ENCODE results near the gene FARS2. TPM values are rescaled to one million over a fixed set of nuclear protein-coding genes. Genes with fewer than 3 reads are reported as not detected.

FARS2 gene
- polyA plus RNA-seq, 3 donors, result 9.0 to 18.4 (median 16.1) TPM

DNA sequence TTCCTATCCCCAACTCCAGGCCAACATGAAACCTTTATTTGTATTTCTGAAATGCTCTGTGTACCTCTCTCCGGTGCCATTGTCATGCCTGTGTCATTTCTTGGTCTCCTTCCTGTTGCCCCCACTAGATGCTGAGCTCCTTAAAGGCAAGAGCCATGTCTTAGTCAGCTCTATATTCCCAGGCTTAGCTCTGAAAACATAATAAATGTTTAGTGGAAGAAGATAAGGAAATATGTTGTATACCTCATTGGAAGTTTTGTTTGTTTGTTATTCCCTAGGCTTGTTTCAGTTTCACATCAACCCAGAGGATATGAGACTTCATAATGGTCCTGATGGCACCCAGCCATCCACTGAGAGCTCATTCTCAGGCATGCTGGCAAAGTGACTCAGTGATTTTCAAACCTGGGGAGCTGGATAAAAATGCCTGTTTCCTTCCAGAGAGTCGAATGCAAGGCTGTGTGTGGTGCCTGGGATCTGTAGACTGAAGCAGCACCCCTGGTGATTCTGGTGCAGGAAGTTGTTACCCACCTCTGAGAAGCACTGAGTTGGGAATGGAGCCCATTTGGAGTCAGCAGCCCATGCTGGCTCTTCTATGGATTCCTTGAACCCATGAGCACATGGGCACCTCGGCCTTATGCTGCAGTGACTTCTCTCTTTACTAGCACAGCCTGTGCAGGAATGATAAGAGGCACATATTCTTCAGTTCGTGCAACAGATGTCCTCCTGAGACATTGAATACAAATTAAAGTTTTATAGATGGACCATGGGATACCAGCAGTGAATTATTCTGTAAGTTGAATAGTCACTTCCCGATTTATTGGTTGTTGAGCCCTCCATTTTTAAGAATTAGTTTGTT lies 205.2 kb downstream of the FARS2 start:
- no peak overlapping the region for H3K27ac ChIP-seq (ENCODE audit: low read depth, low read length)
- 84 to 86% (median 85%) methylated on average over 5 of the region's 5 CpGs for WGBS, 3 donors

- no peak overlapping the region for H3K27ac ChIP-seq (ENCODE audit: low read depth, low read length)
- WGBS, 3 donors, result 86 to 92% (median 87%) methylated on average over 4 of the region's 4 CpGs
Measured at GRCh38 chr6:5468586-5468985, 207.3 kb downstream of the FARS2 start.

DNA sequence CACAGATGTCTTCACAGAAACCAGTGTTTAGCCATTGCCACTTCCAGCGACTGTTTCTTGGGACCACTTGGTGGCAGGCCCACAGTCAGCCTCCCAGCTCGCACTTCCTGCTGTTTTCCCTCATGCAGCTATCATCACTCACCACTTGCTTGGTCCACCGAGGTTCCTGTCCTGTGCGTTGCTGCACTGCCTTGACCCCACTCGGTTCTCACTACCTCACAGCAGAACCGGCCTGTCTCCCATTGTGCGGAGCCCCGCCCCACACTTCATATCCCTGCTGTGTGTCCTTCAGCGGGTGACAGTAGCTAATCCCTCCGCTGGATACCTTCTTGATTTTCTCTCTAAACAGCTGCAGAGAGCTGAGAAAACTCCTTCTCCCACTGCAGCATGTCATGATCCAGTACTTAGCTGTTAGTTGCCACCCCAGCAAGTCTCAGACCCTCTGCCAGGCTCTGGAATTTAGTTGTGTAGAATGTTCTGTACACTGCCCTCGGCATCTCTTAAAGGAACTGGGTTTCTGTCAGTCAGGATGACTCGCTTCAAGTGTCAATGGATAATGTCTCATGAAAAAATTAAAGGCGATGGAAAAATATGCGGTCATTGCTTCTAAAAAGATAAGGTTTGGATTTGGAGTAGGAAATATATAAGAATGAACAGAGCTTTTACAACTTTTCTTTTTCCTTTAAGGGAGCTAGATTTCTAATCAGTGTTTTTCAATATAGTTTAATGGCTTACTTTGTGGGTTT lies 208.0 kb downstream of the FARS2 start:
- no peak overlapping the region for H3K27ac ChIP-seq (ENCODE audit: low read depth, low read length)
- WGBS, 3 donors, result 89 to 91% (median 91%) methylated on average over 14 of the region's 14 CpGs

DNA sequence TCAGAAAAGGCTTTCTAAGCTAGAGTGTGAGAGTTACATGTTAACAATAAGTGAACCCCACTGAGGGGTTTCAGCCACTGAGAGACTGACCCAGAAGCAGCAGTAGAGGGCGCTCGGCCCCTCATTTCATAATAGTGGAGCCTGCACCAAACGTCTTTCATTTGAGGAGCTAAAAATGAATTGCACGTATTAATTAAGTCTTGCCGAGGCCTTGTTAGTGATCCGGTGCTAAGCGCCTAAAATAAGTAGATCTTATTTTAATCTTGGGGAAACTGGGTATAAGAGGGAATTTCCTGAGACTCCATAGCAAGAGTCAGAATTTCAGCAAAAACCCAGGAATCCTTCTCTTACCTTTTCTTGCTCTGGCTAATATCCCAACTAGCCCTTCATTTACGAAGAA lies 209.7 kb downstream of the FARS2 start:
- 13 to 24% (median 14%) methylated on average over 8 of the region's 8 CpGs for WGBS, 3 donors
- no peak overlapping the region for H3K27ac ChIP-seq (ENCODE audit: low read depth, low read length)

GRCh38 chr6:5471637-5472398 lies 210.5 kb downstream of the FARS2 start:
- H3K27ac ChIP-seq (ENCODE audit: low read depth, low read length), result no peak overlapping the region
- 80 to 85% (median 81%) methylated on average over 12 of the region's 12 CpGs for WGBS, 3 donors

DNA sequence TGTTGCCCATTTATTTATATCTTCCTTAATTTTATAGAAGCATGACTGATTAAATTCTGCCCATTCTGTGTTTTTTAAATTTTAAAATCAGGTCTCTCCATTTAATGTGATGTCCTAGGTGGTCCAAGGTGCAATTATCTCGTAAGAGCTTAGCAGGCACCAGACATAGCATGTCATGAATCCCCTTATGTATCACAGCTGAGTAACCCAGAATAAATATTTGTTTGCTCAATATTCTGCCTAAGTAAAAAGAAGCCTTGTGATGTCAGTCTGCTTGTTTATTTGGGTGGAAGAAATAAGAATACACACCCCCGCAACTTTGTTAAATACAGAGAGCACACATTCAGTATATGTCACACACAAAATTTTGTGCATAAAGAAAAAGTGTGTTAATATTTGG lies 211.3 kb downstream of the FARS2 start:
- WGBS, 3 donors, result 96 to 98% (median 97%) methylated on average over 2 of the region's 2 CpGs
- H3K27ac ChIP-seq (ENCODE audit: low read depth, low read length), result no peak overlapping the region

DNA sequence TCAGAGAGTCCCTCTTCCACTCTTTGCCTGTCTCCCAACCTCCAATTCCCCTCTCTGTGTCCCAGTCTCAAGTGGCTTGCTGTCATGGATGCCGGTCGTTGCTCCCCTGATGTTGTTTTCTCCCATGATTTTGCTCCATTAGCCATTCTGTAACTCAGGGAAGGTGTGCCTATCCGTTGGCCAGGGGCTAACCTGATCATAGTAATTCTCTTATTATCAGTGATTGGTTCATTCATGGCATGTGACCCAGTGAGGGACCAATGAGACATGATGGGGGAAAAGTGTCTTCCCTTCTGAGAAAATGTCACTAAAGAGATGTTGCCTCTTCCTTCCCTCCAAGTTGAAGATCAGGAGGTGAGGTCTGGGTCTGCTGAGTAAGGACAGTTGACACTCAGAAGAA lies 214.5 kb downstream of the FARS2 start:
- 92 to 95% (median 93%) methylated on average over 3 of the region's 3 CpGs for WGBS, 3 donors
- H3K27ac ChIP-seq (ENCODE audit: low read depth, low read length), result no peak overlapping the region

- 92 to 97% (median 94%) methylated on average over 6 of the region's 6 CpGs for WGBS, 3 donors
- no peak overlapping the region for H3K27ac ChIP-seq (ENCODE audit: low read depth, low read length)
Measured at GRCh38 chr6:5478380-5478779, 217.1 kb downstream of the FARS2 start.

DNA sequence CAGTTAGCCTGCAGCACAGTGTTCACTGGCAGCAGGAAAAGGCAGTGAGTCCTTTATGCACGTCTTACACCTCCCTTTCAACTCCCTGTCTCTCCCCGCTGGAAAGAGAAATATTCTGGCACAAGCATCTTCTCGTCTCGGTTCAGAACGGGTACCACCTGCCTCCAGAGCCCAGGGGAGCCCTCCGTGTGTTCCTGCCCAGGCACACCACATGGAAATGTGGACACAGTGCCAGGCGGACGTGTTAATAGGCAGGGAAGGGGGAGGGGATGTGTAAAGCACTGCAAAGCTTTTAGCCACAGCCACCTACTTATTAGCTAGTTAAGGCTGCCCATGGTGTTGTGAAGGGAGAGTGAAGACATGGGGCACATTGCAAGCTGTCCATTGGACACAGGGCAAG lies 219.7 kb downstream of the FARS2 start:
- WGBS, 3 donors, result 50 to 63% (median 56%) methylated on average over 8 of the region's 8 CpGs
- H3K27ac ChIP-seq (ENCODE audit: low read depth, low read length), result no peak overlapping the region

DNA sequence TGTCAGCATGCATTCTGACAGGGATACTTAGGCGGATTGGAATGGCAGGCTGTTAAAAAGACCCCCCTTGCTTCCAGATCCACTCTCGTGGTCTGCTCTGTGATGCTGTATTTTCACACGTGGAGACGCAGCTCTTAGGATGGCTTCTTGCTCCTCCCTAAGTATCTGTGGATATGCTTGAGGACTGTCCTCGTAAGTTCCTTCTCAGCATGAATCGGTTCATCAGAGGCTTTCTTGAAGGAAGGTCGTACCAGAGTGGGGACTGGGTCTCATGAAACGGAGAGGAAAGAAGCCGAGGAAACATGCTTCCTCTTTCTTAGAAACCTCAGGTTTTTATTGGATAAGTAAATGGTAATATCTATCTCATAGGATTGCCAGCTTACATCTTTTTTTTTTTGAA lies 220.4 kb downstream of the FARS2 start:
- no peak overlapping the region for H3K27ac ChIP-seq (ENCODE audit: low read depth, low read length)
- WGBS, 3 donors, result 75 to 88% (median 75%) methylated on average over 9 of the region's 9 CpGs

GRCh38 chr6:5482619-5483018 lies 221.3 kb downstream of the FARS2 start:
- H3K27ac ChIP-seq (ENCODE audit: low read depth, low read length), result no peak overlapping the region
- 84 to 93% (median 89%) methylated on average over 3 of the region's 3 CpGs for WGBS, 3 donors

GRCh38 chr6:5484692-5485091 lies 223.4 kb downstream of the FARS2 start:
- 93 to 98% (median 97%) methylated on average over 3 of the region's 3 CpGs for WGBS, 3 donors
- H3K27ac ChIP-seq (ENCODE audit: low read depth, low read length), result no peak overlapping the region

DNA sequence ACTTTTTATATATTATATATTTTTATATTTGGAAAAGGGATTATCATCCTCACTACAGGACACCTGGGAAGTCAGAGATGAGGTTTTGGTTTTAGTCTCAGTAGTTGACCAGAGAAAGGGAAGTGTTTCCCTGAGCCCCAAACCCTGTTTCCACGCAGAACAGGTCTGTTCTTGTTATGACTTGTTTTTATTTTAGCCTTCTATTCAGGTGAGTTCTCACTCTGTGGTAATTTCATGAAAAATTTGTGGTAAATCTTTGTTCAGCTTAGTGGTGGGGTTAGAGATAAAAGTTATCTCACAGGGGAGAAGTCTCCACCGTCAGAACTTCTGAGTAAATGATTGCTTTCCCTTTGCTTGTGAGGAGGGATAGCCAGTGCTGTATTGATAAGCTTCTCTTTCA lies 224.9 kb downstream of the FARS2 start:
- no peak overlapping the region for H3K27ac ChIP-seq (ENCODE audit: low read depth, low read length)
- 75 to 89% (median 84%) methylated on average over 2 of the region's 2 CpGs for WGBS, 3 donors

GRCh38 chr6:5490501-5491069 lies 229.3 kb downstream of the FARS2 start:
- WGBS, 3 donors, result 90 to 97% (median 96%) methylated on average over 1 of the region's 1 CpG
- no peak overlapping the region for H3K27ac ChIP-seq (ENCODE audit: low read depth, low read length)

DNA sequence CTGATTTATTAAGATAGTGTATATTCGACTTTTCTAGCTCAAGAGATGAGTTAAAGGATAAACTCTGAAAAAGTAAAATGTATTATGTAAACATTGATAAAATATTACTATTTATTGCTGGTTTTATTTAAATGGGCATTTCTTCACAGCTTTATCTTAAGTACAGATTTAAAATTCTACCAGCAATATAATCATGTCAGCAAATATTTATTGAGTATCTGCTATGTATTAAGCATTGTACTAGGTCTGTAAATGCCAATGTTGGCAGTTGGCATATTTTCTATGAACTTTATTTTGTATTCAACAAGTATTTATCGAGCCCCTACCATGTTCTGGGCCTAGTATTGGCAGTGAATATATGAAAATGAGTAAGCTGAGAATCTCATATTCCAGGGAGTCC lies 231.0 kb downstream of the FARS2 start:
- H3K27ac ChIP-seq (ENCODE audit: low read depth, low read length), result no peak overlapping the region
- 70 to 93% (median 89%) methylated on average over 2 of the region's 2 CpGs for WGBS, 3 donors

- WGBS, 3 donors, result 75 to 97% (median 89%) methylated on average over 2 of the region's 2 CpGs
- H3K27ac ChIP-seq (ENCODE audit: low read depth, low read length), result no peak overlapping the region
Measured at GRCh38 chr6:5493806-5494205, 232.5 kb downstream of the FARS2 start.

- no peak overlapping the region for H3K27ac ChIP-seq (ENCODE audit: low read depth, low read length)
- 76 to 88% (median 82%) methylated on average over 10 of the region's 10 CpGs for WGBS, 3 donors
Measured at GRCh38 chr6:5497896-5498578, 236.7 kb downstream of the FARS2 start.

GRCh38 chr6:5498579-5498899 lies 237.2 kb downstream of the FARS2 start:
- 79 to 90% (median 86%) methylated on average over 1 of the region's 1 CpG for WGBS, 3 donors
- H3K27ac ChIP-seq (ENCODE audit: low read depth, low read length), result no peak overlapping the region
